Measurements from ENCODE around the gene CTSD. TPM values are rescaled to one million over a fixed set of nuclear protein-coding genes. Genes with fewer than 3 reads are reported as not detected.
"Not testable (repeated sequence)": the region's sequence is repeated elsewhere in the genome, so short reads cannot be mapped to it uniquely, and the experiment has no call there.

CTSD gene
- polyA plus RNA-seq, 1 experiment, result 77.8 TPM

- Histone ChIP-seq H3K27me3 (ENCODE audit: control insufficient read depth, insufficient read depth, low read length) (no peaks in the 10 kb centered on the region), H3K9me3 (ENCODE audit: control insufficient read depth, insufficient read depth, low read length) (peaks cover 10% of the 10 kb centered on the region), H3K27ac (ENCODE audit: low read depth, low read length) (peak overlapping the region; percentile 94), H3K4me3 (ENCODE audit: low read depth, low read length) (peak overlapping the region; percentile 25)
- no peak for TF ChIP-seq CTCF (IDR thresholded peaks at IDR 0.05; ENCODE audit: low read depth, low read length)
- POLR2A ChIA-PET, result interaction anchor here (0.6 to 1.3 kb wide), 3 partner anchors 10 to 34 kb away, joined by 3 to 5 read pairs (median 3); no protein-coding TSS in a partner anchor
- DNase-seq (ENCODE audit: low read depth, low spot score), result peak; percentile 64
- CTCF ChIA-PET, result interaction anchor here (0.6 to 1.5 kb wide), 3 partner anchors 79 to 198 kb away, joined by 3 to 5 read pairs (median 4); no protein-coding TSS in a partner anchor
These were observed 8.8 kb upstream of the CTSD start for GRCh38 chr11:1772270-1773130.

GRCh38 chr11:1771700-1772099 is 8.0 kb upstream of the CTSD start:
- CTCF ChIA-PET, result interaction anchor here (0.6 to 1.0 kb wide), 3 partner anchors 78 to 197 kb away, joined by 3 to 4 read pairs (median 3); no protein-coding TSS in a partner anchor
- Histone ChIP-seq H3K4me3 (ENCODE audit: low read depth, low read length) (no peak overlapping the region), H3K27ac (ENCODE audit: low read depth, low read length) (peak overlapping the region; percentile 94), H3K9me3 (ENCODE audit: control insufficient read depth, insufficient read depth, low read length) (peaks cover 10% of the 10 kb centered on the region), H3K27me3 (ENCODE audit: control insufficient read depth, insufficient read depth, low read length) (no peaks in the 10 kb centered on the region)
- TF ChIP-seq CTCF (IDR thresholded peaks at IDR 0.05; ENCODE audit: low read depth, low read length), result no peak
- POLR2A ChIA-PET, result interaction anchor here (0.6 to 1.0 kb wide), 2 partner anchors 27 to 33 kb away, joined by 3 read pairs; no protein-coding TSS in a partner anchor
- no peak for DNase-seq (ENCODE audit: low read depth, low spot score)

- H3K9me3 ChIP-seq (ENCODE audit: control insufficient read depth, insufficient read depth, low read length), result peaks cover 6% of the 10 kb centered on the region
- ChIA-PET CTCF (interaction anchor here (0.7 to 1.0 kb wide), 2 partner anchors 78 to 119 kb away, joined by 3 to 4 read pairs; no protein-coding TSS in a partner anchor), POLR2A (interaction anchor here (1.0 kb wide), 1 partner anchor 27 kb away, joined by 3 read pairs; no protein-coding TSS in a partner anchor)
- TF ChIP-seq CTCF (IDR thresholded peaks at IDR 0.05; ENCODE audit: low read depth, low read length), result no peak
- no peak overlapping the region for H3K4me3 ChIP-seq (ENCODE audit: low read depth, low read length)
- H3K27me3 ChIP-seq (ENCODE audit: control insufficient read depth, insufficient read depth, low read length), result no peaks in the 10 kb centered on the region
- H3K27ac ChIP-seq (ENCODE audit: low read depth, low read length), result no peak overlapping the region
- no peak for DNase-seq (ENCODE audit: low read depth, low spot score)
These were observed 7.5 kb upstream of the CTSD start for GRCh38 chr11:1771273-1771672.

GRCh38 chr11:1770528-1770927 is 6.8 kb upstream of the CTSD start:
- POLR2A ChIA-PET, result no interaction called here
- no peak for TF ChIP-seq CTCF (IDR thresholded peaks at IDR 0.05; ENCODE audit: low read depth, low read length)
- DNase-seq (ENCODE audit: low read depth, low spot score), result no peak
- H3K9me3 ChIP-seq (ENCODE audit: control insufficient read depth, insufficient read depth, low read length), result peaks cover 4% of the 10 kb centered on the region
- H3K27ac ChIP-seq (ENCODE audit: low read depth, low read length), result no peak overlapping the region
- H3K4me3 ChIP-seq (ENCODE audit: low read depth, low read length), result no peak overlapping the region
- no peaks in the 10 kb centered on the region for H3K27me3 ChIP-seq (ENCODE audit: control insufficient read depth, insufficient read depth, low read length)
- CTCF ChIA-PET, result no interaction called here

GRCh38 chr11:1770061-1770460 is 6.3 kb upstream of the CTSD start:
- Histone ChIP-seq H3K9me3 (ENCODE audit: control insufficient read depth, insufficient read depth, low read length) (peaks cover 4% of the 10 kb centered on the region), H3K27me3 (ENCODE audit: control insufficient read depth, insufficient read depth, low read length) (no peaks in the 10 kb centered on the region), H3K27ac (ENCODE audit: low read depth, low read length) (no peak overlapping the region), H3K4me3 (ENCODE audit: low read depth, low read length) (no peak overlapping the region)
- ChIA-PET POLR2A (no interaction called here), CTCF (interaction anchor here (1.5 kb wide), 1 partner anchor 112 kb away, joined by 4 read pairs; no protein-coding TSS in a partner anchor)
- DNase-seq (ENCODE audit: low read depth, low spot score), result no peak
- no peak for TF ChIP-seq CTCF (IDR thresholded peaks at IDR 0.05; ENCODE audit: low read depth, low read length)

GRCh38 chr11:1769304-1769936 is 5.7 kb upstream of the CTSD start:
- CTCF ChIA-PET, result interaction anchor here (1.5 kb wide), 1 partner anchor 113 kb away, joined by 4 read pairs; no protein-coding TSS in a partner anchor
- not testable (repeated sequence) for DNase-seq (ENCODE audit: low read depth, low spot score)

More at GRCh38 chr11:1769304-1769936, 5.7 kb upstream of the CTSD start:
- POLR2A ChIA-PET; H3K4me3 ChIP-seq (ENCODE audit: low read depth, low read length); H3K9me3 ChIP-seq (ENCODE audit: control insufficient read depth, insufficient read depth, low read length); H3K27ac ChIP-seq (ENCODE audit: low read depth, low read length); H3K27me3 ChIP-seq (ENCODE audit: control insufficient read depth, insufficient read depth, low read length): not testable (repeated sequence)

Data from AG04450 (cell line).